ENCODE measurements around the gene MRPL42.
A peak's percentile ranks its signal among the peaks of the same experiment; 100 is the strongest.
"Not testable (repeated sequence)": the region's sequence is repeated elsewhere in the genome, so short reads cannot be mapped to it uniquely, and the experiment has no call there.

MRPL42 gene

GRCh38 chr12:93447555-93448290 lies 19.6 kb upstream of the MRPL42 start:
- peak; percentile 27 for DNase-seq

- DNase-seq, result no peak
Observed at GRCh38 chr12:93448796-93449195, 18.5 kb upstream of the MRPL42 start.

GRCh38 chr12:93449277-93449676 lies 18.0 kb upstream of the MRPL42 start:
- DNase-seq, result no peak

GRCh38 chr12:93451423-93452158 lies 15.7 kb upstream of the MRPL42 start:
- DNase-seq, result no peak

GRCh38 chr12:93453633-93454032 lies 13.7 kb upstream of the MRPL42 start:
- no peak for DNase-seq

- no peak for DNase-seq
Observed at GRCh38 chr12:93456077-93456476, 11.2 kb upstream of the MRPL42 start.

GRCh38 chr12:93459097-93459496 lies 8.2 kb upstream of the MRPL42 start:
- DNase-seq, result no peak

GRCh38 chr12:93460003-93460402 lies 7.3 kb upstream of the MRPL42 start:
- DNase-seq, result no peak

- DNase-seq, result no peak
Observed at GRCh38 chr12:93460902-93461301, 6.4 kb upstream of the MRPL42 start.

GRCh38 chr12:93461503-93461902 lies 5.8 kb upstream of the MRPL42 start:
- no peak for DNase-seq

- DNase-seq, result no peak
Observed at GRCh38 chr12:93465841-93466240, 1.5 kb upstream of the MRPL42 start.

- no peak for DNase-seq
Observed at GRCh38 chr12:93466625-93467350, 526 bp upstream of the MRPL42 start.

- DNase-seq, result no peak
Observed at GRCh38 chr12:93468008-93468371, 676 bp downstream of the MRPL42 start.

- no peak for DNase-seq
Observed at GRCh38 chr12:93469386-93469785, 2.1 kb downstream of the MRPL42 start.

GRCh38 chr12:93476555-93476954 lies 9.2 kb downstream of the MRPL42 start:
- DNase-seq, result no peak

GRCh38 chr12:93482721-93483120 lies 15.4 kb downstream of the MRPL42 start:
- no peak for DNase-seq

- no peak for DNase-seq
Observed at GRCh38 chr12:93483151-93483807, 16.0 kb downstream of the MRPL42 start.

GRCh38 chr12:93484315-93484981 lies 17.1 kb downstream of the MRPL42 start:
- no peak for DNase-seq

- not testable (repeated sequence) for DNase-seq
Observed at GRCh38 chr12:93492808-93493207, 25.5 kb downstream of the MRPL42 start.

GRCh38 chr12:93494096-93494495 lies 26.8 kb downstream of the MRPL42 start:
- DNase-seq, result no peak

- DNase-seq, result no peak
Observed at GRCh38 chr12:93497456-93497855, 30.1 kb downstream of the MRPL42 start.

GRCh38 chr12:93498813-93499212 lies 31.5 kb downstream of the MRPL42 start:
- DNase-seq, result not testable (repeated sequence)

GRCh38 chr12:93500201-93500600 lies 32.9 kb downstream of the MRPL42 start:
- no peak for DNase-seq
